ENCODE measurements around the gene PDE4B.

PDE4B gene

GRCh38 chr1:66351478-66351877, 558.8 kb downstream of the PDE4B start:
- DNase-seq, result no peak

GRCh38 chr1:66351913-66352312, 559.2 kb downstream of the PDE4B start:
- no peak for DNase-seq

GRCh38 chr1:66352792-66353191, 560.1 kb downstream of the PDE4B start:
- no peak for DNase-seq

GRCh38 chr1:66353257-66353656, 560.6 kb downstream of the PDE4B start:
- DNase-seq, result no peak

GRCh38 chr1:66354311-66355201, 561.9 kb downstream of the PDE4B start:
- DNase-seq, result no peak

GRCh38 chr1:66355756-66356155, 563.1 kb downstream of the PDE4B start:
- no peak for DNase-seq

- no peak for DNase-seq
Observed at GRCh38 chr1:66356605-66357004, 563.9 kb downstream of the PDE4B start.

- DNase-seq, result no peak
Observed at GRCh38 chr1:66357021-66357420, 564.3 kb downstream of the PDE4B start.

- no peak for DNase-seq
Observed at GRCh38 chr1:66357478-66358197, 564.9 kb downstream of the PDE4B start.

- no peak for DNase-seq
Observed at GRCh38 chr1:66359269-66359668, 566.6 kb downstream of the PDE4B start.

GRCh38 chr1:66359815-66360214, 567.1 kb downstream of the PDE4B start:
- no peak for DNase-seq

GRCh38 chr1:66360285-66360724, 567.6 kb downstream of the PDE4B start:
- no peak for DNase-seq

GRCh38 chr1:66364578-66365391, 572.1 kb downstream of the PDE4B start:
- DNase-seq, result no peak

- no peak for DNase-seq
Observed at GRCh38 chr1:66365635-66366034, 572.9 kb downstream of the PDE4B start.

GRCh38 chr1:66366634-66367033, 573.9 kb downstream of the PDE4B start:
- no peak for DNase-seq

- no peak for DNase-seq
Observed at GRCh38 chr1:66367369-66367768, 574.7 kb downstream of the PDE4B start.

GRCh38 chr1:66368261-66368660, 575.6 kb downstream of the PDE4B start:
- no peak for DNase-seq

- no peak for DNase-seq
Observed at GRCh38 chr1:66370462-66370971, 577.8 kb downstream of the PDE4B start.

GRCh38 chr1:66371233-66372005, 578.7 kb downstream of the PDE4B start:
- no peak for DNase-seq

- no peak for DNase-seq
Observed at GRCh38 chr1:66372522-66373101, 579.9 kb downstream of the PDE4B start.

GRCh38 chr1:66373157-66373591, 580.5 kb downstream of the PDE4B start:
- DNase-seq, result no peak

GRCh38 chr1:66374148-66374547, 581.5 kb downstream of the PDE4B start:
- no peak for DNase-seq

All from effector CD8-positive, alpha-beta T cell (primary cell).